Esophagus squamous epithelium (tissue), 4 donors: ENCODE measurements around the gene PTPN6.

ENCODE experiments used
- POLR2A ChIP-seq, 4 donors: fragments of 450-650 bp; IDR thresholded peaks; one replicate each; pipeline ENCODE4 v1.6.1; 2017; ENCODE audit warnings: antibody characterized with exemption in 4 of 4, mild to moderate bottlenecking in 4 of 4, moderate library complexity in 3 of 4
- TF ChIP-seq, protein P1 (sequence below), 6 experiments: fragments of 450-650 bp in 4 of 6; fragments of 200-600 bp in 2 of 6; sonication (generic) in 2 of 6; IDR thresholded peaks; one replicate each; pipeline ENCODE4 v1.5.1; 2016 to 2019; ENCODE audit warnings: antibody characterized with exemption in 6 of 6, mild to moderate bottlenecking in 4 of 6, moderate library complexity in 4 of 6

DNA sequence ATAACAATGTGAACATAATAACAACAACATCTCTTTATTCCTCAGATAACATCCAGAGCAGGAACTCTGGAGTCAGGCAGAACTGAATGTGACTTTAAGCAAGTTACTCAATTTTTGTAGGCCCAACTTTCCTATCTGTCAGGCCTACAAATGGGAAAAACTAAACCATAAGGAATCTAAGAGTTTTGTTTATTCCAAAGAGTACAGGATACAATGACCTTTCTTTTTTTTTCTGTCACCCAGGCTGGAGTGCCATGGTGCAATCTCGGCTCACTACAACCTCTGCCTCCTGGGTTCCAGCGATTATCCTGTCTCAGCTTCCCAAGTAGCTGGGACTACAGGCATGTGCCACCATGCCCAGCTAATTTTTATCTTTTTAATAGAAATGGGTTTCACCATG is 57.7 kb downstream of the PTPN6 start:
- no peak for TF ChIP-seq POLR2A (IDR thresholded peaks at IDR 0.05)
- TF ChIP-seq, protein P1, sequence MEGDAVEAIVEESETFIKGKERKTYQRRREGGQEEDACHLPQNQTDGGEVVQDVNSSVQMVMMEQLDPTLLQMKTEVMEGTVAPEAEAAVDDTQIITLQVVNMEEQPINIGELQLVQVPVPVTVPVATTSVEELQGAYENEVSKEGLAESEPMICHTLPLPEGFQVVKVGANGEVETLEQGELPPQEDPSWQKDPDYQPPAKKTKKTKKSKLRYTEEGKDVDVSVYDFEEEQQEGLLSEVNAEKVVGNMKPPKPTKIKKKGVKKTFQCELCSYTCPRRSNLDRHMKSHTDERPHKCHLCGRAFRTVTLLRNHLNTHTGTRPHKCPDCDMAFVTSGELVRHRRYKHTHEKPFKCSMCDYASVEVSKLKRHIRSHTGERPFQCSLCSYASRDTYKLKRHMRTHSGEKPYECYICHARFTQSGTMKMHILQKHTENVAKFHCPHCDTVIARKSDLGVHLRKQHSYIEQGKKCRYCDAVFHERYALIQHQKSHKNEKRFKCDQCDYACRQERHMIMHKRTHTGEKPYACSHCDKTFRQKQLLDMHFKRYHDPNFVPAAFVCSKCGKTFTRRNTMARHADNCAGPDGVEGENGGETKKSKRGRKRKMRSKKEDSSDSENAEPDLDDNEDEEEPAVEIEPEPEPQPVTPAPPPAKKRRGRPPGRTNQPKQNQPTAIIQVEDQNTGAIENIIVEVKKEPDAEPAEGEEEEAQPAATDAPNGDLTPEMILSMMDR (IDR thresholded peaks at IDR 0.05), result no peak
